ENCODE data around the gene CHAF1A. TPM values are rescaled to one million over a fixed set of nuclear protein-coding genes. Genes with fewer than 3 reads are reported as not detected.

The CHAF1A gene
- total and polyA plus RNA-seq, 2 experiments from 2014 or later: 113 to 125 TPM

DNA sequence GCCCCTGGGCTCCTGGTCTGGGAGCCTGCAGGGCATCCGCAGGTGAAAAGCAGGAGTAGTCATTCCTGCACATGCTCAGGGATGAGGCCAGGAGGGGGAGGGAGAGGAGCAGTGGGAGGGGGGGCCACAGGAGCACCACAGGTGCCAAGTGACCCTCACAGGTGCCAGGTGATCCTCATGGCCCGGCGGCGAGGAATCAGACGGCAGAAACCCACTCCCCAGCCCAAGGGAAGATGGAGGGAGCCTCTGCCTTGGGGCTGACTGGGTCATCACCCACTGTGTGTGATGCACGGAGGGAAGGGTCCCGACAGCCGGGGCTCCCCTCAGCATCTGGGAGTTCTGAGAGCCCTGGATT is 29.4 kb upstream of the CHAF1A start (continued):
- TF ChIP-seq, protein P1, sequence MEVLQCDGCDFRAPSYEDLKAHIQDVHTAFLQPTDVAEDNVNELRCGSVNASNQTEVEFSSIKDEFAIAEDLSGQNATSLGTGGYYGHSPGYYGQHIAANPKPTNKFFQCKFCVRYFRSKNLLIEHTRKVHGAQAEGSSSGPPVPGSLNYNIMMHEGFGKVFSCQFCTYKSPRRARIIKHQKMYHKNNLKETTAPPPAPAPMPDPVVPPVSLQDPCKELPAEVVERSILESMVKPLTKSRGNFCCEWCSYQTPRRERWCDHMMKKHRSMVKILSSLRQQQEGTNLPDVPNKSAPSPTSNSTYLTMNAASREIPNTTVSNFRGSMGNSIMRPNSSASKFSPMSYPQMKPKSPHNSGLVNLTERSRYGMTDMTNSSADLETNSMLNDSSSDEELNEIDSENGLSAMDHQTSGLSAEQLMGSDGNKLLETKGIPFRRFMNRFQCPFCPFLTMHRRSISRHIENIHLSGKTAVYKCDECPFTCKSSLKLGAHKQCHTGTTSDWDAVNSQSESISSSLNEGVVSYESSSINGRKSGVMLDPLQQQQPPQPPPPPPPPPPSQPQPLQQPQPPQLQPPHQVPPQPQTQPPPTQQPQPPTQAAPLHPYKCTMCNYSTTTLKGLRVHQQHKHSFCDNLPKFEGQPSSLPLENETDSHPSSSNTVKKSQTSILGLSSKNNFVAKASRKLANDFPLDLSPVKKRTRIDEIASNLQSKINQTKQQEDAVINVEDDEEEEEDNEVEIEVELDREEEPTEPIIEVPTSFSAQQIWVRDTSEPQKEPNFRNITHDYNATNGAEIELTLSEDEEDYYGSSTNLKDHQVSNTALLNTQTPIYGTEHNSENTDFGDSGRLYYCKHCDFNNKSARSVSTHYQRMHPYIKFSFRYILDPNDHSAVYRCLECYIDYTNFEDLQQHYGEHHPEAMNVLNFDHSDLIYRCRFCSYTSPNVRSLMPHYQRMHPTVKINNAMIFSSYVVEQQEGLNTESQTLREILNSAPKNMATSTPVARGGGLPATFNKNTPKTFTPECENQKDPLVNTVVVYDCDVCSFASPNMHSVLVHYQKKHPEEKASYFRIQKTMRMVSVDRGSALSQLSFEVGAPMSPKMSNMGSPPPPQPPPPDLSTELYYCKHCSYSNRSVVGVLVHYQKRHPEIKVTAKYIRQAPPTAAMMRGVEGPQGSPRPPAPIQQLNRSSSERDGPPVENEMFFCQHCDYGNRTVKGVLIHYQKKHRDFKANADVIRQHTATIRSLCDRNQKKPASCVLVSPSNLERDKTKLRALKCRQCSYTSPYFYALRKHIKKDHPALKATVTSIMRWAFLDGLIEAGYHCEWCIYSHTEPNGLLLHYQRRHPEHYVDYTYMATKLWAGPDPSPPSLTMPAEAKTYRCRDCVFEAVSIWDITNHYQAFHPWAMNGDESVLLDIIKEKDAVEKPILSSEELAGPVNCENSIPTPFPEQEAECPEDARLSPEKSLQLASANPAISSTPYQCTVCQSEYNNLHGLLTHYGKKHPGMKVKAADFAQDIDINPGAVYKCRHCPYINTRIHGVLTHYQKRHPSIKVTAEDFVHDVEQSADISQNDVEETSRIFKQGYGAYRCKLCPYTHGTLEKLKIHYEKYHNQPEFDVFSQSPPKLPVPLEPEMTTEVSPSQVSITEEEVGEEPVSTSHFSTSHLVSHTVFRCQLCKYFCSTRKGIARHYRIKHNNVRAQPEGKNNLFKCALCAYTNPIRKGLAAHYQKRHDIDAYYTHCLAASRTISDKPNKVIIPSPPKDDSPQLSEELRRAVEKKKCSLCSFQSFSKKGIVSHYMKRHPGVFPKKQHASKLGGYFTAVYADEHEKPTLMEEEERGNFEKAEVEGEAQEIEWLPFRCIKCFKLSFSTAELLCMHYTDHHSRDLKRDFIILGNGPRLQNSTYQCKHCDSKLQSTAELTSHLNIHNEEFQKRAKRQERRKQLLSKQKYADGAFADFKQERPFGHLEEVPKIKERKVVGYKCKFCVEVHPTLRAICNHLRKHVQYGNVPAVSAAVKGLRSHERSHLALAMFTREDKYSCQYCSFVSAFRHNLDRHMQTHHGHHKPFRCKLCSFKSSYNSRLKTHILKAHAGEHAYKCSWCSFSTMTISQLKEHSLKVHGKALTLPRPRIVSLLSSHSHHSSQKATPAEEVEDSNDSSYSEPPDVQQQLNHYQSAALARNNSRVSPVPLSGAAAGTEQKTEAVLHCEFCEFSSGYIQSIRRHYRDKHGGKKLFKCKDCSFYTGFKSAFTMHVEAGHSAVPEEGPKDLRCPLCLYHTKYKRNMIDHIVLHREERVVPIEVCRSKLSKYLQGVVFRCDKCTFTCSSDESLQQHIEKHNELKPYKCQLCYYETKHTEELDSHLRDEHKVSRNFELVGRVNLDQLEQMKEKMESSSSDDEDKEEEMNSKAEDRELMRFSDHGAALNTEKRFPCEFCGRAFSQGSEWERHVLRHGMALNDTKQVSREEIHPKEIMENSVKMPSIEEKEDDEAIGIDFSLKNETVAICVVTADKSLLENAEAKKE (CRISPR knock-in tag; IDR thresholded peaks at IDR 0.05): no peak

DNA sequence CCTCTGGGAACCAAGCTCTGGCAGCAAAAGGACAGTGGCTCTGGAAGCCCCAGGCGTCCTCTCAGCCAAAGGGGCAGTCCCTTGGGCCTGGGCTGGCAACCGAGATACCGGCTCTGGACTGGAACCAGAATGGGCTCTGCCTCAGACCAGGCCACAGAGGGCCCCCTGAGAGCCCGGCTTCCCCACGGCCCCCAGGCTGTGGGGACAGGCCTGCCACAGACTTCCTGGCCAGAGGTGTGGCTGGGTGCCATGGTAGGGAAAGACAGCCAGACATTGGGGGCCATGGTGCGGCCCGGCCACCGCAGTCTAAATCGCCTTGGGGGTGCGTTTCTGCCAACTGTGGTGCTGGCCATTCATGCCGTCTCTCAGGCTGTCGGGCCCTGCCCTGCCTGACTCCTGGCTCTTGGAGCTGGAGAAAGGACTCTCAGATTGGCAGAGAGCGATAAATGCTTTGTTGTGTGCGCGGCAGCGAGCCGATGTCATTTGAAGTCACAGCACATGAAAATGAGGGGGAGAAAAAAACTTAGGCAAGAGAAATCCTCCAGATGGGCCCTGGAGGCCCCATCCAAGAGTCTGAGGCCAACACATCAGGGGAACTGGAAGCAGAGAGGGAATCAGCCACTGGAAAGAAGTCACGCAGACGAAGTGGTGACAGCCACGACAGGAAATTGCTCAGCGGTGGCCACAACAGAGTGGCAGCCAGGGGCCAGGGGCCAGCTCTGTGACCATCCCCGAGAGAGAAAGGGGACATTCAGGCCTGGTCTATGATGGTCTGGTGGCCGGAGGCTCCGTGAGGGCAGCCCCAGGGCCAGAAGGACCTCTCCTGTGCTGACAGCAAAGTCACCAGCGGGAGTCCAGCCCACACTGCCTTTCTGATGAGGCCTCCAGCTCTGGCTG is 28.6 kb upstream of the CHAF1A start:
- no peaks in the 10 kb centered on the region for H3K27me3 ChIP-seq (ENCODE audit: insufficient read depth)
- no peaks in the 10 kb centered on the region for H3K36me3 ChIP-seq (ENCODE audit: insufficient read depth)
- Mint-ChIP-seq H3K27ac (peak overlapping the region; percentile 88), H3K4me3 (peak overlapping the region; percentile 23; the same call in 1 of the 3 replicates), H3K36me3 (ENCODE audit: low read depth) (no peaks in the 10 kb centered on the region), H3K9me3 (no peaks in the 10 kb centered on the region), H3K4me1 (peaks cover 46% of the 10 kb centered on the region), H3K27me3 (ENCODE audit: insufficient read depth, low read depth, poor library complexity) (peaks cover 24% of the 10 kb centered on the region)
- H3K4me1 ChIP-seq (ENCODE audit: insufficient read depth): peaks cover 38% of the 10 kb centered on the region
- H3K4me2 ChIP-seq: no peak overlapping the region
- no peak overlapping the region for H2AFZ ChIP-seq
- no peaks in the 10 kb centered on the region for H3K9me2 ChIP-seq (ENCODE audit: insufficient read depth)
- peaks cover 62% of the 10 kb centered on the region for H3K79me2 ChIP-seq (replicated peaks; ENCODE audit: insufficient read depth)
- peaks cover 18% of the 10 kb centered on the region; the same call in 1 of the 2 replicates for H4K20me1 ChIP-seq (replicated peaks; ENCODE audit: insufficient read depth)
- peak overlapping the region; percentile 85 for H3K27ac ChIP-seq (ENCODE audit: low read depth)
- DNase-seq (ENCODE audit: low spot score): no peak
- H3K4me3 ChIP-seq: no peak overlapping the region
- 0 out of 2 replicates have a peak, but pooled peaks cover 16% of the 10 kb centered on the region for H3F3A ChIP-seq (replicated peaks; ENCODE audit: low read depth)
- no peak for ATAC-seq
- no peak for TF ChIP-seq JUNB (IDR thresholded peaks at IDR 0.05; ENCODE audit: unreplicated experiment)
- TF ChIP-seq, protein P1 (CRISPR knock-in tag; IDR thresholded peaks at IDR 0.05): no peak
- TF ChIP-seq, protein P2, sequence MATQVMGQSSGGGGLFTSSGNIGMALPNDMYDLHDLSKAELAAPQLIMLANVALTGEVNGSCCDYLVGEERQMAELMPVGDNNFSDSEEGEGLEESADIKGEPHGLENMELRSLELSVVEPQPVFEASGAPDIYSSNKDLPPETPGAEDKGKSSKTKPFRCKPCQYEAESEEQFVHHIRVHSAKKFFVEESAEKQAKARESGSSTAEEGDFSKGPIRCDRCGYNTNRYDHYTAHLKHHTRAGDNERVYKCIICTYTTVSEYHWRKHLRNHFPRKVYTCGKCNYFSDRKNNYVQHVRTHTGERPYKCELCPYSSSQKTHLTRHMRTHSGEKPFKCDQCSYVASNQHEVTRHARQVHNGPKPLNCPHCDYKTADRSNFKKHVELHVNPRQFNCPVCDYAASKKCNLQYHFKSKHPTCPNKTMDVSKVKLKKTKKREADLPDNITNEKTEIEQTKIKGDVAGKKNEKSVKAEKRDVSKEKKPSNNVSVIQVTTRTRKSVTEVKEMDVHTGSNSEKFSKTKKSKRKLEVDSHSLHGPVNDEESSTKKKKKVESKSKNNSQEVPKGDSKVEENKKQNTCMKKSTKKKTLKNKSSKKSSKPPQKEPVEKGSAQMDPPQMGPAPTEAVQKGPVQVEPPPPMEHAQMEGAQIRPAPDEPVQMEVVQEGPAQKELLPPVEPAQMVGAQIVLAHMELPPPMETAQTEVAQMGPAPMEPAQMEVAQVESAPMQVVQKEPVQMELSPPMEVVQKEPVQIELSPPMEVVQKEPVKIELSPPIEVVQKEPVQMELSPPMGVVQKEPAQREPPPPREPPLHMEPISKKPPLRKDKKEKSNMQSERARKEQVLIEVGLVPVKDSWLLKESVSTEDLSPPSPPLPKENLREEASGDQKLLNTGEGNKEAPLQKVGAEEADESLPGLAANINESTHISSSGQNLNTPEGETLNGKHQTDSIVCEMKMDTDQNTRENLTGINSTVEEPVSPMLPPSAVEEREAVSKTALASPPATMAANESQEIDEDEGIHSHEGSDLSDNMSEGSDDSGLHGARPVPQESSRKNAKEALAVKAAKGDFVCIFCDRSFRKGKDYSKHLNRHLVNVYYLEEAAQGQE (IDR thresholded peaks at IDR 0.05; ENCODE audit: unreplicated experiment): no peak

Data from GM23338 (cell line).